ENCODE measurements around the gene ARID5B.

ARID5B gene

GRCh38 chr10:62043421-62044021, 142.0 kb downstream of the ARID5B start:
- no peaks in the 10 kb centered on the region for H3K36me3 ChIP-seq (ENCODE audit: control insufficient read depth in 2 of 2, insufficient read depth in 1 of 2, low read length in 2 of 2)
- peaks cover 37% of the 10 kb centered on the region for H3K4me1 ChIP-seq (ENCODE audit: control insufficient read depth, insufficient read depth, low read length)
- ChIA-PET CTCF (interaction anchor here (0.9 to 2.9 kb wide), 3 partner anchors 10 to 202 kb away, joined by 3 to 20 read pairs (median 4); no protein-coding TSS in a partner anchor), POLR2A (interaction anchor here (1.5 kb wide), 1 partner anchor 52 kb away, joined by 4 read pairs; no protein-coding TSS in a partner anchor)
- TF ChIP-seq ZNF626 (tag by site-specific recombination; IDR thresholded peaks at IDR 0.05) (no peak), ZBTB44 (tag by site-specific recombination; IDR thresholded peaks at IDR 0.05) (peak; percentile 55), TCF7L2 (IDR thresholded peaks at IDR 0.05; ENCODE audit: borderline replicate concordance, low read depth, low read length) (0 out of 2 replicates have a peak, but pooled peaks have one; percentile 35), PRDM6 (tag by site-specific recombination; IDR thresholded peaks at IDR 0.05) (0 out of 2 replicates have a peak, but pooled peaks have one; percentile 29), ZNF600 (tag by site-specific recombination; IDR thresholded peaks at IDR 0.05) (peak; percentile 77), ZNF629 (tag by site-specific recombination; IDR thresholded peaks at IDR 0.05) (0 out of 2 replicates have a peak, but pooled peaks have one; percentile 7), HOXD13 (CRISPR knock-in tag; IDR thresholded peaks at IDR 0.05; ENCODE audit: borderline replicate concordance) (0 out of 2 replicates have a peak, but pooled peaks have one; percentile 24), HIC1 (tag by site-specific recombination; IDR thresholded peaks at IDR 0.05) (0 out of 2 replicates have a peak, but pooled peaks have one; percentile 12), ZNF37A (tag by site-specific recombination; IDR thresholded peaks at IDR 0.05) (no peak)
- H3K9me3 ChIP-seq (ENCODE audit: control insufficient read depth, insufficient read depth, low read depth, low read length) = no peaks in the 10 kb centered on the region
- no peak overlapping the region for H3K27ac ChIP-seq (ENCODE audit: extremely low read depth, low read depth, low read length)
- no peak overlapping the region for H3K4me3 ChIP-seq (ENCODE audit: low read depth, low read length)

GRCh38 chr10:62044566-62044965, 143.1 kb downstream of the ARID5B start:
- Histone ChIP-seq H3K9me3 (ENCODE audit: control insufficient read depth, insufficient read depth, low read depth, low read length) (no peaks in the 10 kb centered on the region), H3K27ac (ENCODE audit: extremely low read depth, low read depth, low read length) (no peak overlapping the region), H3K4me3 (ENCODE audit: low read depth, low read length) (no peak overlapping the region), H3K36me3 (ENCODE audit: control insufficient read depth in 2 of 2, insufficient read depth in 1 of 2, low read length in 2 of 2) (no peaks in the 10 kb centered on the region), H3K4me1 (ENCODE audit: control insufficient read depth, insufficient read depth, low read length) (peaks cover 38% of the 10 kb centered on the region)
- POLR2A ChIA-PET = no interaction called here
- CTCF ChIA-PET = interaction anchor here (2.9 kb wide), 1 partner anchor 200 kb away, joined by 20 read pairs; no protein-coding TSS in a partner anchor
- no peak for TF ChIP-seq KLF17 (tag by site-specific recombination; IDR thresholded peaks at IDR 0.05)
- no peak for TF ChIP-seq ZNF544 (tag by site-specific recombination; IDR thresholded peaks at IDR 0.05)
- no peak for TF ChIP-seq MYNN (tag by site-specific recombination; IDR thresholded peaks at IDR 0.05; ENCODE audit: borderline replicate concordance)
- no peak for TF ChIP-seq ZNF596 (tag by site-specific recombination; IDR thresholded peaks at IDR 0.05)
- no peak for TF ChIP-seq ZNF214 (tag by site-specific recombination; IDR thresholded peaks at IDR 0.05; ENCODE audit: borderline replicate concordance)
- TF ChIP-seq OVOL3 (tag by site-specific recombination; IDR thresholded peaks at IDR 0.05) = no peak
- TF ChIP-seq ZNF146 (tag by site-specific recombination; IDR thresholded peaks at IDR 0.05) = no peak
- TF ChIP-seq ZNF2 (tag by site-specific recombination; IDR thresholded peaks at IDR 0.05) = no peak
- no peak for TF ChIP-seq ZNF658 (tag by site-specific recombination; IDR thresholded peaks at IDR 0.05)
- TF ChIP-seq ZNF530 (tag by site-specific recombination; IDR thresholded peaks at IDR 0.05; ENCODE audit: low read depth) = no peak
- TF ChIP-seq ZNF623 (tag by site-specific recombination; IDR thresholded peaks at IDR 0.05) = no peak
- no peak for TF ChIP-seq PRDM10 (tag by site-specific recombination; IDR thresholded peaks at IDR 0.05)
- no peak for TF ChIP-seq ZNF610 (tag by site-specific recombination; IDR thresholded peaks at IDR 0.05; ENCODE audit: borderline replicate concordance)
- TF ChIP-seq ZNF433 (tag by site-specific recombination; IDR thresholded peaks at IDR 0.05; ENCODE audit: low read depth) = no peak

All from HEK293 (cell line).